ENCODE data around the gene ARMH3.
"Not testable (repeated sequence)": the region's sequence is repeated elsewhere in the genome, so short reads cannot be mapped to it uniquely, and the experiment has no call there.

ARMH3 gene

DNA sequence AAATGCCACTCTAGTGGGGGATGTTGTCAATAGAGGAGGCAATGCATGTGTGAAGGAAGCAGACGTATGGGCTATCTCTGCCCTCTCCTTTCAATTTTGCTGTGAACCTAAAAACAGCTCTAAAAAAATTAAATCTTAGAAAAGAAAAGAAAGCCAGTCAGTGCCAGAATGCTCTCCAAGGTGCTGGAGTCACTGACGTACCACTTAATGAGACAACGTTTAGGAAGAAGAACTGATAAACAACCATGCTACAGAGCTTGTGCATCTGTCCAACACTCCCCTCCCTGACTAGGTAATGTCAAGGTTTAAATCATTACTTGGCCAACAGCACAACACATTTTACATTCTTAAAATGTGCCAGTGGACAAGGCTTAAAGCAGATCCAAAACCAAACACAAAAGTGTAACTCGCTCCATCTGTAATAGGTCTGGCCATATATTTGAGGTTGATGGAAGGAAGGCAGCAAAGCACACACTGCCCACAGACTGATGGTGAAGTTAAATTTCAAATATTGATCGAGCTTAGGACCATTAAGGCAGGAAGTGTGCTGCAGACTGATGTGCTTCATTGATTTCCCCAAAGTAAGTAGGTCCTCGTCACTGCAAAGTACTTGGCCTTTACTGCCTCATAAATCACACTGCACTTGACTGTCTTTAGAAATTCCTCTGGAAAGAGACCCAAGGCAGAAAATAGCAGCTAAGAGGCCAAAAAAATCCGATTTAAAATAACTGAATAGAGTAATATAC, 15.5 kb downstream of the ARMH3 start:
- no peak for DNase-seq

- no peak for DNase-seq
Measured at GRCh38 chr10:102038410-102038809, 17.6 kb downstream of the ARMH3 start.

DNA sequence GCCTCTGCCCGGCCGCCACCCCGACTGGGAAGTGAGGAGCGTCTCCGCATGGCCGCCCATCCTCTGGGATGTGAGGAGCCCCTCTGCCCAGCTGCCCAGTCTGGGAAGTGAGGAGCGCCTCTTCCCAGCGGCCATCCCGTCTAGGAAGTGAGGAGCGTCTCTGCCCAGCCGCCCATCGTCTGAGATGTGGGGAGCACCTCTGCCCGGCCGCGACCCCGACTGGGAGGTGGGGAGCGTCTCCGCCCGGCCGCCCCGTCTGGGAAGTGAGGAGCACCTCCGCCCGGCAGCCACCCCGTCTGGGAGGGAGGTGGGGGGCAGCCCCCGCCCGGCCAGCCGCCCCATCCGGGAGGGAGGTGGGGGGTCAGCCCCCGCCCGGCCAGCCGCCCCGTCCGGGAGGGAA, 20.2 kb downstream of the ARMH3 start:
- not testable (repeated sequence) for DNase-seq

GRCh38 chr10:102033787-102034186, 22.2 kb downstream of the ARMH3 start:
- no peak for DNase-seq

DNA sequence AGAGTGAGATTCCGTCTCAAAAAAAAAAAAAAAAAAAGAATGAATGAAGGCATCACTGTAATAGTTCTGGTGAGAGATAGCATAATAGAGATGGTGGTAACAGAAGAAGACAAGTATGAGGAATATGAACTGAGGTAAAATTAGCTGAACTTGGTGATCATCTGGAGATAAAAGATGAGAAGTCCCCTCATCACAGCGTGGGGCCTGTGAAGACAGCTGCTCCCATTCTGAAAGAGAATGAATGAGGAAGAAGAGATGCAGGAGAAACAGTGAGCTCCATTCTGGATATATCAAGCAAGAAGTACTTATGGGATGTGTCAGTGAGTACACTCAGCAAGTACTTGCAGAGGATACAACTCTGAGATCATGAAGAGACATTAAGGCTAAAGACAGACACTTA, 28.7 kb downstream of the ARMH3 start:
- no peak for DNase-seq

DNA sequence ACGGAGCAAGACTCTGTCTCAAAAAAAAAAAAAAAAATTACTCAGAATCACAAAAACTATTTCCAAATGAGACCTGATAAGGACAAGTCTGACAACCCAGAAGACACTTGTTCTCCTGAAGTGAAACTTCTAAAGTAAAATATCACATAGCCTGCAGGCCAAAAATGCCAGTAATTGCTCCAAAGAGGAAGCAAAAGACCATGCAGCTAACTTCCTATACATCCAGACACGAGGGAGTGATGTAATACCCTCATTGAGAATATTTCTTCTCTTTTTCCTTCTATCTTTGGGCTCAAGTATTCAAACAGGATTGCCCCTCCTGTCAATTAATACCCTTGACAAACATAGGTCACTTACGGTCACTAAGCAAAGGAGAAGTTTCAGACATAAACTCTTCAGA, 31.2 kb downstream of the ARMH3 start:
- DNase-seq: no peak

DNA sequence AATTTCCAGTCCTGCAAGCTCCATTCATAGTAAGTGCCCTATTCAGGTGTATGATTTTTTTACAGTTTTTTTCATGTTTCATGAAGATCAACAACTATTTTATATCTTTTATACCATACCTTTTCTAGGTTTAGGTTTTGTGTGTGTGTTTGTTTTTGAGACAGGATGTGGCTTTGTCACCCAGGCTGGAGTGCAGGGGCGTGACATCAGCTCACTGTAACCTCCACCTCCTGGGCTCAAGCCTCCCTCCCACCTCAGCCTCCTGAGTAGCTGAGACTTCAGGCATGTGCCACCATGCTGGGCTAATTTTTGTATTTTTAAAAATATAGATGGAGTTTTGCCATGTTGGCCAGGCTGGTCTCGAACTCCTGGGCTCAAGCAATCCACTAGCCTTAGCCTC, 35.0 kb downstream of the ARMH3 start:
- DNase-seq: no peak

DNA sequence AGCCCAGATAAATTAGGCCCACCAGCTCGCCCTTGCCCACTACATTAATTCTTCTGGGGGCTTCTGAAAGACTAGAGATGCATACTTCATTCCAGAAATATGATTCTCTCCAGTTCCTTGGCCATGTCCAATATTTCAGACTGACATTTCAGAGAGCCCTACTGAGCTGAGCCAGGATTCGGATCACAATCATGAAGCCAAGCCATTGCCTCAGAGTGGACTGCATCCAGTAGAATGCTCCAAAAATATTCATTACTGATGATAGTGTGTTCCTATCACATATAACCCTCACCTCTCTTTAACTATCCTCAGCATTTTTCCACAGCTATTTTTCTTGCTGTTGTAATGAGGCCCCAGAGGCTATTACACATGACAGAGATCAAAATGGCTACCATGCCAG, 38.7 kb downstream of the ARMH3 start:
- no peak for DNase-seq

DNA sequence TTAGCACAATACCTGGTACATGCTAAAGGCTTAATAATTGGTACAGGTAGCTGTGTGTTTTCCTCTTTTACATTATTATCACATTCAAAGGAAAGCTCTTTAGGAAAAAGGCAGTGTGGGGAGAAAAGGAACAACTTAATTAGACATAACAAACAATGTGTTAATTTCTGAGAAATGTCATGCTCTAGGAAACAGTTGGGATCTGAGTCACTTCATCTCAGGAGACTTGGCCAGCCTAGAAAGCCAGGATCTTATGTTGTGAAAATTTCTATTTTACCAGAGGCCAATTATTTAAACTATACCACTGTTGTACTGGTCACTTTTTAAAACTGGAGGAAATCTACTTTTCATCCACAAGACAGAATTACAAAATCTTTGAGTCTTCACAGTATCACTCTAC, 39.6 kb downstream of the ARMH3 start:
- no peak for DNase-seq

- no peak for DNase-seq
Measured at GRCh38 chr10:102010961-102011360, 45.0 kb downstream of the ARMH3 start.

DNA sequence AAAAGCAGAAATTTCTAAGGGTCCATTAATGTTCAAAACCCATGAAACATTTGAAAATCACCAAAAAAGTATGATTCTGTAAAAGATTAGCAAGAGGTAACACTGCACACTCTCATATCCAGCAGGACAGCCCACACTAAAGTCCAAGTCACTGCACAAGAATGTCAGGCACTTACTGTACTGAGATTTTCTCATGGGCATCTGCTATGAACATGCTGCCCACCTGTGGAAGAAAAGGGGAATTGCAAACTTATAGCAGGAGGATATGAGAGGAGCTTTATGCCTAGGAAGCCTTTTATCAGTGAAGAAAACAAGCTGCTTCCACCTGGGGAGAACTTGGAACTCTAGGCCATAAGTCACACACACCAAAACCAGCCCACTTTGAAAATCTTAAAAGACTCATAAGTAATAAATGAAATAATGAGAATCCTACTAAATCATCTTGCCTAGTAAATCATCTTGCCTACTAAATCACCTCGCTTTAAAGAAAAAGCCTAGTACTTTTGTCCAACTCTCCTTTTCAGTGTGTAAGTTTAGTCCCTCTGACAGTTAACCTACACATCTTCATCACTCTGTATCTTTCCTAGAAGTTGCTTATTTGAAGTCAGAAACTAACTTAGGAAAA, 46.1 kb downstream of the ARMH3 start:
- peak; percentile 66 for DNase-seq

DNA sequence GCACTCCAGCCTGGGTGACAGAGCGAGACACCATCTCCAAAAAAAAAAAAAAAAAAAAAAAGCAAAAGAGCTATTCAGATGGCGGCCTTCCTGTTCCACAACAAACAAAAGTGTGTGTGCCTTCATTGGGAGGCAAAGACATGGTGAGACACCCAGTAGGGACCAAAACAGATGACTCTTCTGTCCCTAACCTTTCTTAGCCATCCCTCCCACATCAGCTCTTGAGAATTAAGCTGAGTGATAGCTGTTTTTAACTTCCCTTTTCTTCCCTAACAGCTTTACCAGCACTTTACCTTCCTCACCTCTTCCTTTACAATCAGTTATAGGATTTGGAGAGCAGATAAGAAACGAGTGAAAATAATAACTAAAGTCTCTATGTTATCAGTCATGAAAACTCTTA, 48.2 kb downstream of the ARMH3 start:
- DNase-seq: no peak

- DNase-seq: not testable (repeated sequence)
Measured at GRCh38 chr10:102007031-102007430, 48.9 kb downstream of the ARMH3 start.

DNA sequence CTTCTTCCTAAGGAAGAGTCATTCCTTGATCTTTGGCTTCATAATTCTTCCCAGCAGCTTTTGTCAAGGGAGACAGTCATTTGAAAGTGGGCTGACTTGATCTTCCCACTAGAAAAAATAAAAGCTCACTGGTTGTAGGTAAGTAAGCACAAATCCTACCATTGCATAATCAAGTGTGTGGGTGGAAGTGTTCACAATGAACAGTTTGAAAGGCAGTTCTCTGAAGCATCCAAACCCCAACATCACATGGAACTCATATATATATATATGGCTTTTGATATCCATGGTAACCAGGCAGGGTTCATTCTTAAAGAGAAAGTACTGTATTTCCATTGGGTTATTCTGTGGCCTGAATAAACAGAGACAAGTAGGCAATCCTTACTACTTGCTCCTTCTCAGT, 51.6 kb downstream of the ARMH3 start:
- DNase-seq: no peak

DNA sequence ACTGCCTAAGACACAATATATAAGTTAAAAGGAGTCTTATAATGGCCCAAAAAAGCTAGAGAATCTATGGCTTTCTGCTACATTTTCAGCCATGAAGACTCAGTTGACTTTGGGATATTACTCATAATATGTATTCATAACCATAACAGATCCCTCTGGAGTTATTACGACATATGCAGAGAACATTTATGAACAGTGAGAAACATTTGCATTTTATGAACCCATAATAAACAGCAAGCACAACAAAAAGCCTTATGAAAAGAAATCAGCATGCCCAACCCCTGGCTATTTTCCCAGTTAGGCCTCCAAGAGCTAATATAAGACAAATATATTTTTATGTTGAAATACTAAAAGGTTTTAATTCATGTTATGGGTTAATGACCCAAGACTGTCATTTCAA, 52.4 kb downstream of the ARMH3 start:
- peak; percentile 6 for DNase-seq

DNA sequence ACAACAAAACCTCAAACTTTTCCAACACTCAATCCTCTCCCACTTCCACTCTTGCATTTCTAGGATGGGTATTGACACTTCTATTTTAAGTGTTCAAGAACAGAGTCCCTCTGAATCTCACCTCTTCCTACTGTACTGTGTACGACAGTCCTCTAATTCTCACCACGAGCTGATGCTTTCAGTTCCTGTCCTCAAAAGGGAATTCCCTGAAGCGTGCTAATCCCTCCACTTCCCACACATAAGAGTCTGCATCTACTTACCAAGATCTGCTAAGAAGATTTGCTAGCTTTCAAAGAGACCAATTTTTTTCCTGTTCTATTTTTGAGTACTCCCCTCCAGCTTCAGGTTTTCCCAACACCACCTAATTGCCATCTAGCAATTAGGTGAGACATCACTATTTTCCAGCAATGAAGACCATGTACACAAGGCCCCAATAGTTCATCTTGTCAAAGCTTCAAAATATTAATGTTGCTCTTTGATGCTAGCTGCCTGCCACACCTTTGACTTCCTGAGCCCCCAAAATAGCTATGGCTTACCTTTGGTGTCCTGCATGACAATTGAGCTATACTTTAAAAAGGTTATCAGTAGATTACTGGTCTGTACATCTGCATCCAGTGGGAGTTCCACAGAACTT, 54.4 kb downstream of the ARMH3 start:
- DNase-seq: no peak

DNA sequence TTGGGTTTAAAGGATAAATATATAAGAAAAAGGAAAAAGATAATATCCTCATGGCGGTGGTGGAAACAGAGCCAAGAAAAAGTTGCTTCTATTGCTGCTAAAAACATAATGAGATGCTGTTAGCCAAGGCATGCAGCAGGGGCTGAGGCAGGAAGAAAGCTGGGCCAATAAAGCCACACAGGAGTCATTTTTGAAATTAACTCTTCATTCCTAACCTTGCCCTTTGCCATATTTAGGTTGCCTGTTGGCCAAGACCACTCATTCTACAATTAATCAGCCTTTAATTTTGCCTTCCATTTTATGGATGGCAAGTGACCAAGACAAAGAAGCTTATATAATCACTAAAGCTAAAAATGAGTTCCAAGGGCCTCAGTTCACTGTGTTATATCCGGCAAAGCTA, 58.2 kb downstream of the ARMH3 start:
- DNase-seq: no peak

DNA sequence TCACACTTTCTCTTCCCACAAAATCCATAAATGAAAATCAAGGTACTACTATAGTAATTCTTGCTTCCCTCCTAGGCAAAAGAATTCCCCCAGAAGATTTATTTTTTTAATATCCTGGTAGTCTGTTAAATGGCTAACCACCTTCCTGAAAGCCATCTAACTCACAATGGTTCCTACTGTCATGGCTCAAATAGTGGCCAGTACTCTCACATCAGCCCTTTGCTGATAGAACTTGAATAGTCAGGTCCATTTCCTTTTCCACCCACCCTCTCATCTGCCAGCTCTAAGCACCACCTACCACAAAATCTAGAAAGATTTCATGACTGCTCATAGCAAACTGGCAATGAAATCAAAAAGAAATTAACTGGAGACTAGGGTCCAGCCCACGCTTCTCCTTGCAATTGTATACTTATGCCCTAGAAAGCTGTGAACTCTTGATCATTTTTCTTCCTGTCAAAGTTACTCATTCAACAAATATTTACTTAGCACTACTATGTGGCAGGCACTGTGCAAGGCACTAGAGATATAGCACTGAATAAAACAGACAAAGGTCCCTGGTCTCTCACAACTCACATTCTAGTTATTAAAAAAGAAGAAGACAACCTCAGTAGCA, 60.4 kb downstream of the ARMH3 start:
- DNase-seq: no peak

- DNase-seq: no peak
Measured at GRCh38 chr10:101993651-101994200, 62.2 kb downstream of the ARMH3 start.

GRCh38 chr10:101993221-101993620, 62.8 kb downstream of the ARMH3 start:
- DNase-seq: no peak

DNA sequence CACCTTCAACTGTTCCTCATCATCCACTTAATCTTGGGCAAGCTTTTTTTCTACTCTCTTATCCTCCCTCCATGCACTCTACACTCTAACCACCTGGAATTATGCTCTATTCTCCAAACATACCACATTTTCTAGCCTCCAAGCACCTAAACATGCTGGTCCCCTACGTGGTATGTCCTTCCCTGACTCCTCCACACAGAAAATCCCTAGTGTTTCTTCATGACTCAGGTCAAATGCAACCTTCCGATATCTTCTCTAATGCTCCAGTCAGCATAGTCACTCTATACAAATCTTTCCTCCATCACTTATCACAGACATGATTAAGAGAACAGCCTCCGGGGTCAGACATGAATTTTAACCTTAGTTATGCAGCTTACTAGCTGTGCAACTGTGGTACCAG, 68.8 kb downstream of the ARMH3 start:
- no peak for DNase-seq

GRCh38 chr10:101986624-101986971, 69.4 kb downstream of the ARMH3 start:
- peak; percentile 82 for DNase-seq

DNA sequence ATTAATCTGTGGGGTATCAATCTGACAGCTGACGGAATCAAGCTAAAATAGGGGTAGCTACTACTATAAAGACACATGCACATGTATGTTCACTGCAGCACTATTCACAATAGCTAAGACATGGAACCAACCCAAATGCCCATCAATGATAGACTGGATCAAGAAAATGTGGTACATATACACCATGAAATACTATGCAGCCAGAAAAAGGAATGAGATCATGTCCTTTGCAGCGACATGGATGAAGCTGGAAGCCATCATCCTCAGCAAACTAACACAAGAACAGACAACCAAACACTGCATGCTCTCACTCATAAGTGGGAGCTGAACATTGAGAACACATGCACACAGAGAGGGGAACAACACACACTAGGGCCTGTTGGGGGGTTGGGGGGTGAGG, 75.3 kb downstream of the ARMH3 start:
- not testable (repeated sequence) for DNase-seq
